HG03025 (cell line): ENCODE results near the gene ENDOV.
A peak's percentile ranks its signal among the peaks of the same experiment; 100 is the strongest.

Source experiments
- ATAC-seq: cut with Tn5 transposase; IDR thresholded peaks from one replicate; pipeline ENCODE4 v1.9.1; 2021; ENCODE audit warnings: mild to moderate bottlenecking, moderate library complexity; ENCODE audit not compliant: unreplicated experiment, low FRiP score

ENDOV gene

DNA sequence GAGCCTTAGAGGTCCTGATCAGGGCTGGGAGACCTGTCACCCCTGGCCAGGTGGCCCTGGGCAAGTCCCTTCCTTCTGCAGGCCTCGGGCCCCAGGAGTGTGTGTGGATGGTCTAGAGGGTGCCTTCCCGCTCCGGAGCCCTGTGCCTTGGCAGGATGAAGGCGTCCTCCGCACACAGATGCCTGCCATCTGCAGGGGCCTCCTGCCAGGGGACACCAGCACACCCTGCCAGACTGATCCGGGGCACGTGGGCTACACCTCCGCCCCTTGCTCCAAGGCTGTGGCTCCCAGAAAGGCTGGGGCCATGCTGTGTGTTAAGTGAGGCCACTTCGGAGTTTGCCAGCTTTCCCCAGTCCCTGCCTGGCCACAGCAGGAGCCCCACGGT lies 30.8 kb downstream of the ENDOV start:
- no peak for ATAC-seq

DNA sequence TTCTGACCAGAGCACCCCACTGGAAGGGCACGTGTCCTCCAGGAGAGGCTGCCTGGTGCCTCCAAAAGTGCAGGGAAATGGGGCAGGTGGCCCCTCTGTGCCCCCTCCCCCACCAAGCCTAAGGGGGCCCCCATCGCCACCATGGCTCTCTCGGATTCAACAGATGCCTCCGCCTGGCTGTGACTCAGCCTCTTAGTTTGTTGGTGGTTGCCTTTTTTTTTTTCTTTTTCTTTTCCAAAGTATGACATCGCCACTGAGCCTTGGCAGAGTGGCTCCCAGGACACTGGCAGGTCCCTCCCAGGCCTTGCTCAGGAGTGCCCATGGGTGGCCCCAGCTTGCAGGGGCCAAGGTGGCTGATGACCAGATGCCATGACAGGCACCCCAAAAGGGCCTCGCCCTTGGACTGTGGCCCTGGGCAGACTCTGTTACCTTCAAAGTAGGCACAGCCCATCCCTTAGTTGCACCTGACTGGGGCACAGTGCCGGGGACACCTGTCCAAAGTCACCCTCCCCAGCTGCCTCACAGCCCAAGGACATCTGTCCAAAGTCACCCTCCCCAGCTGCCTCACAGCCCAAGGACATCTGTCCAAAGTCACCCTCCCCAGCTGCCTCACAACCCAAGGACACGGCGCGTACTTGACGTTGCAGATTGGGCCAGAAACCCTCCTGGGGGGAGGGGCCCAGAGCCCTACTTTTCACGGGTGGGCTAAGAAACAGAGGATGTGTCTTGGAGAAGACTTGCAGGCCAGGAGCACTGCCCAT lies 31.9 kb downstream of the ENDOV start:
- ATAC-seq, result no peak

DNA sequence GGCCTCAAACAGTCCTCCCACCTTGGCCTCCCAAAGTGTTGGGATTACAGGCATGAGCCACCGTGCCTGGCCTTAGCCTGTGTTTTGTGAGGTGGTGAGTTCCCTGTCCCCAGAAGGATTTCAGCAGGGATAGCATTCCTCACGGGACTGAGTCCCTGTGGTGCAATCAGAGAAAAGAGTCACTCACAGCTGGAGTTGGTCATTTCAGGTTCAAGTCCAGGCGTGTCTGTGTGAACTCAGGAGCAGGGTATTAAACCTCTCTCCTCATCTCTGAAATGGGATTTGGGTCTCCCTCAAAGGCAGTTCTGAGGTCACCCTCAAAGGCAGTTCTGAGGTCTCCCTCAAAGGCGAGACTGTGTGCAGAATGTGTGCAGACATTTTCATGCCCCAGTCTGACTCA lies 32.8 kb downstream of the ENDOV start:
- ATAC-seq, result no peak

DNA sequence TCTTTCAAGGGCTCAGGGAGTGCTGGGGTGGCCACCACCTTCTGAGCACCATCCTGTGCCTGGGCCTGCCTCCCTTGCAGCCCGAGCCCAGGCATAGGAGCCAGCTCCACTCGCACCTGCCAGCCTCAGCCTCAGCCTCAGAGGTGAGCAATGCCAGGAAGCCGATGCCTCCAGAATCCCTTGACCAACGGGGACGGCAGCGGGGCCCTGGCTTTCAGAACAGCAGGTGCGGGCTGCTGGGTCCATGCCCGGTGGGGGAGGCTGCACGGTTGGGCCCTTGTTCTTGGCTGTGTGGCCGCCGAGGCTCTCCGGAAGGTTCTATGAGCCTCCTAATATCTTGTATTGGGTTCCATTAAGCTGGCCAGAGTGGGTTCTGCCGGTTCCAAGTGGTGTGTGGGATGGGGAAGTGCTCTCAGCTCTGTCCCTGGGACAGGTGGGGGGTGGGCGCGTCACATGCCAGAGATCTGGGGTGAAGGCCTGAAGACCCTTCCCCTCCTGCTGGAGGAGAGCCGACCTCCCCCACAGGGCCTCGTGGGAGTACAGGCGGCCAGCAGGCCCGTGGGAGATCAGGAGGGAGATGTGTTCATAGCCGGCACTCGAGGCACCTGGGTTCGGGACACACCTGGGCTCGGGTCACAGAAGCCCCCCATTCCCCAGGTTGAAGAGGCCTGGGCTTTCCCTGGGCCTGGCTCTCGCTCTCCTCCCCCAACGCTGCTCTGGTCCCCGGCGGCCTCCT lies 34.4 kb downstream of the ENDOV start:
- no peak for ATAC-seq

DNA sequence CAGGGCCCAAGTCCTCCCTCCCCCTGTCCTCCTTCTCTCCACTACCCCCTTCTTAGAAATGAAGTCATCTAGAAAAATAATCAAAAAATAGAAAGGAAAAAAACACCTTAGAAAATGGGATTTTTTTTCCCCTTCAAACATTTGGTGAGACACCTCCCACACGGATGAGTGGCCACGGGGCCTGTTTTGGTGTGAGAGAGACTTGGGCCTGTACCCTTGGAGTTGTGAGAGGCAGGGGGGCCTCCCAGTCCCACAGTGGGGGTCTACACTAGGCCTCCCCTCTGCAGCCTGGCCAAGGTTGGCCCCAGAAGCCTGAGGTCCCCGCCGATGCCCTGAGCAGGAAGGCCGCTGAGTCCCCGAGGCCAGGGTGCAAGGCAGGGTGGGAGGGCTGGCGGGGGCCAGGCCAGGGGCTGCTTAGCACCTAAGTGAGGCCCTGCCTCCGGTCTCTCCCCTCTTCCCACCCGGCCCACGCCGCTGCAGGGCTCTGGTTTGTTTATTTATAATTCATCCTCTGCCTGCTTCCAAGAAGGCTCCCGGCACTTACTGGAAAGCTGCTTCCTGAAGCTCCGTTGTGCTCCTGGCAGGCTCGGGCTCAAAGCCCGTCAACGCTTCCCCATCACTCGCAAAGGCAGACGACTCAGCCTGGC lies 35.1 kb downstream of the ENDOV start:
- ATAC-seq, result no peak

DNA sequence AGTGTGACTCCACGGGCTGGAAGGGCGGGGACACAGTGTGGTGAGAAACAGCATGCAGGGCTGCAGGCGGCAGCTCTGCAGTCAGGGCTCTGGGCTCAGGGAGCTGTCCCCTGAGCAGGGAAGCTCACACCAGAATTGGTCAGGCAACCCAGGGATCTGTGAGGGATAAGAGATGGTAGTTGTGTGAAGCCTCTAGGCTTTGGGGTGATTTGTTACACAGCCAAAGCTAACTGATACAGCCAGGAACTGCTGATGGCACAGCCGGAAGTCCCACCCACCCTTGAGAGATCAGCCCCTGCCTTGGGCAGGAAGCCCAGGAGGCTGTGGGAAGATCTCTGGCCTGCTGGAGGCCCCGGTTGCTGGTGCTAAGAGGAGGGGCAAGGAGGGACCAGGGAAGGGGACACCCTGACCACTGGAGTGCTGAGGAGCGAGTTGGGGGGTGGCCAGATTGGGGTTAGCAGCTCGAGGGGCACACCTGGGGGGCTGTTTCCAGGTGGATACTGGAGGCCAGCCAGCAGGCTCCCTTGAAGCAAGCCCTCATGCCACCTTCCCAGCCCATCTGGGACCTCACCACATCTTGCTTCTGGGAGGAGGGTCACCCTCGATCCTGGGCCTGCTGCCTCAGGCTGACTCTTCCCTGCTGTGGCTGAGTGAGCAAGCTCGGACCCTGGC lies 36.3 kb downstream of the ENDOV start:
- ATAC-seq, result no peak

DNA sequence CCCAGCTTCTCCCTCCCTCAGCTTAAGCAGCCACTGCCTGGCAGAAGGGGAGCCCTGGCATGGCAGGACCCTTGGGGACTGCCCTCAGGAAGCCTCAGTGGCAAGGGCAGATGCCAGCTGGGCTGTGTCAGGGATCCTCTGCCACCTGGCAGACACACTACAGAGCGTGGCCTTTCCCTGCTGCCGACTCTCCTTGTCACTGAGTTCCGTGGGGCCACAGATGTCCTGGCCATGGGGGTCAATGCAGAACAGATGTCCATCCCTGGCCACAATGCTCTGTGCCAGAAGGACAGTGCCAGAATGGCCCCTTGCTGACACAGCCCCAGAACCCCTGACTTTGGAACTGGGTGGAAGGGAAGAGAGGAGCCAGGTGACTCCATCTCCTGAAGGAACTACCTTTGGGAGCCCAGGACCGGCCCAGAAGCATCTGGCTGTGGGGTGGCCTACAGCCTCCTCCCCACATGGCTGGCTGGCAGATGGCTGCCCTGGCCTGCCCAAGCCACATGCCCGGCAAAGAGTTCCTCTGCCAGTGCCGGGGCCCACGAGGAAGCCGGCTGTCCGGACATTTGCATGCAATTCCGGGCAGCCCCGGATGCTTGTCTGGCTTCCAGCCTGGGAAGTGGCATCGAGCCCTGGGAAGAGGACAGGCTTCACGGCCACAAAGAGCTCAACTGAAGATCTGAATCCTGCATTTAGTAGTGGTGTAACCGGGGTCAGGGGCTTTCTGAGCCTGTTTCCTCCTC lies 37.4 kb downstream of the ENDOV start:
- ATAC-seq, result no peak

DNA sequence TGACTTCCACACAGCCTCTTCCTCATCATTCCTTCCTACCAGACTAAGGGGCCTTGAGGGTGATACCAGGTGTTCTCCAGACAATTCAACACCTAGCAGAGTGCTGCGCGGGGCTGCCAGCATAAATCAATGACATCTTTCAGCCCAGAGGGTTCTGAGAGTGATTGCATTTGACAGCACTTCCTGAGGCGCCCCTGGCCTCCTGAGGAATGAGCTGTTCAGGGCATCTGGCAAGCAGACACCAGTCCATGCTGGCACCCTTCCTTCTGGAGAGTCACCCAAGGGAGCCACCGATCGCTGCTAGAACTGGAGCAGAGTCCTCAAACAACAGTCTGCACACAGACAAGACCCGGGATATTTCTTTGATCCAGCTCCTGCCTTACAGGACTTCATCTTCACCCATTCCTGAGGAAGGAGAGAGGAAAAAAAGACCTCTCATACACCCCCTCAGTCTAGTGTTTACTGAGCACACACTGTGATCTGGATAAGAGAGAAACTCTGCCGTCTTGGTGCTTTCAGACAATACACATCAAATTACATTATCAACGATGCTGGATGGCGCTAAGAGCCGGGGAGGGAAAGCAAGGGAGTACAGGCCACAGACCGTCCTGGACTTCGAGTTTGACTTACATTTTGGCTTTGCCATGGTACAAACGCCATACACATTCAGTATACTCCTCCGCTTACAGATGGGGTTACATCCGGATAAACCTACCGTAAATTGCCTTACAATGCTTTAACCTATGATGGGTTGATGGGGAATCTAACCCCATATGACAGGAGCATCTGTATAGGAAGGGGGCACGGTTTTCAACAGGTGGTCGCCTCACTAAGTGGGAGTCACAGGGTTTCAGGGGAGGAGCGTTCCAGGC lies 38.4 kb downstream of the ENDOV start:
- no peak for ATAC-seq

DNA sequence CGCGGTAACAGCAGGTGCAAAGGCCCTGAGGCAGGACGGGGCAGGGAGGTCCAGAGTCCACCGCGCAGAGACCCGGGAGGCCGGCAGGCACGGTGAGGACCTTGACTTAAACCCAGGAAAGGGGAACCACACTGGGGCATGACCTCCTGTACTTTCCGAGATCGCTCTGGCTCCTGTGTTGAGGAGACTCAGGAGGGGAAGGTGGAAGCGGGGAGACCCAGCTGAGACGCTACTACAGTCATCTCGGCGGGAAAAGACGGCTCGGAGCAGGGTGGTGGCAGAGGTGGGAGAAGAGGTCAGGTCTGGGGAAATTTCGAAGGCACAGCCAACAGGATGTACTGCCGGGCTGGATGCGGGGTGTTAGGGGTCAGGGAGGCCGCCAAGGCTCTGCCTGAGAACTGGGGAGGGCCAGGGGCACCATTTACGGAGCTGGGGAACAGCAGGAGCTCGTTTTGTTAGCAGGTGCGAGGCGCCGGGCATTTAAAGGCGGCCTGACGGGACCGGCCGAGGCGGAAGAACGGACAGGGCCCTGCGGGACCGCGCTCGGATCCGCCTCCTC lies 39.1 kb downstream of the ENDOV start:
- ATAC-seq, result no peak

DNA sequence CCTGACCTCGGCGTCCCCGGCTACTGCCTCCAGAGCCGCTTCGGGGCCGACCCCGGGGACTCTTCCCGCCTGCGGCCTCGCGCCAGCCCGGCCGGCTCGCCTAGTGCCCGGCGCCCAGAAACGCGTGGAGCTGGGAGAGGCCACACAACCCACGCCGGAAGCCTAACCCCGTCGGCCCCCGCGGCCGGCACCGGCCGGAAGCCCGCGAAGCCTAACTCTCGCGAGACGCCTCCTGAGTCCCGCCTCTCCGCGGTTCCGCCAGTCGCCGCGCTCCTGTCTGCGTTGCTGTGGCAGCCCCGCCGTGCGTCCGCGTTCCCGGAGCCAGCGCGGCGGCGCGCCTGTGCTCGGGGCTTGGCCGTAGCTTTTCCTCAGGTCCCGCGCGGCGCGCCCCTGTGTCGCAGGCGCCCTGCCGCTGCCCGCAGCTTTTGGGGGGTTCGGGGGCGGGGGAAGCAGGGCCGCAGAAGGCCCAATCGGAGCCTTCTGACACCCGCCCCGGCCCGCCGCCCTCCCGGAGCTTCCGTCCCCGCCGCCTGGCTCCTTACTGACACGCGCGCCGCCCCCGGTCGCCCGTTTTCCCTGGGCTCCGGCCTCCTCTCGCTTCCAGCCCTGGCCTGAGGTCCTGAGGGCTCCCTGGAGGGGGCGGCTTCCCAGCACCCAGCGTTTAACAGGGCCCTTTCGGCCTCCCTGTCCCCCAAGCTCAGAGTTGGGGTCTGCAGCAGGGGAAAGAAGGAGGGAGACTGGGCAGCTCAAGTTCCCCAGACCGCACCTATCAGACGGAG lies 39.8 kb downstream of the ENDOV start:
- ATAC-seq, result peak; percentile 60

DNA sequence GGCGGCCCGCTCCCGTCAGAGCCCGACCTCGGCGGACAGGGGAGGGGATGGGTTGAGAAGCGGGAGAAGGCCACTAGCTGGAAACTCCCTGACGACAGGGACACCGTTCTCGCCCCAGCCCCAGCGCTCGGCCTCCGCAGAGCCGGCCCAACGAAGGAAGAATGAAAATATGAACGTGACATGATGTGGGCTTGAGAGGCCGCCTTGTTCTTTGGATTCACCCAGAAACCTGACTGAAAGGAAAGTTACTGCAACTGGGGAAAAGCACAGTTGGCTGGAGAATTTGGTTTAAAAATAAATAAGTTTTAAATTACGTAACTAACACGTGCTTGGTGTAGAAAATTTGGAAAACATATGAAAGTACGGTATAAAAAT lies 40.4 kb downstream of the ENDOV start:
- no peak for ATAC-seq

DNA sequence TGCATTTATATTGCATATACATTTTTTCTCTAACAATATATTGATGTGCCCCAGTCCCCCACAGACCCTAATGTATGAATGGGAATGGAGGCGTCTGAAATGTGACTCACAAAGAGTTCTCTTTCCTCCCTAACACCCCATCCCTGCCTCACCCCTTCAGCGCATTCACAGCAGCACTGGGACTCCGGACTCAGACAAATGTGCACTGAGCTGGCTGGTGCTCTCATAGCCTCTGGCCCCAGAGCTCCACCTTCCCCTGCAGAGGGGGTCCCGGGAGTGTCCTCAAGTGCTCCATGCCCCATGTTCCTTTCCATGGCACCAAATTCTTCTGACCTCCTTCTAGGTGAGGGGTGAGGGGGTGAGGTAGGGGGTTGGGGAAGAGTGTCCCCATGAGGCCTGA lies 40.8 kb downstream of the ENDOV start:
- ATAC-seq, result no peak

DNA sequence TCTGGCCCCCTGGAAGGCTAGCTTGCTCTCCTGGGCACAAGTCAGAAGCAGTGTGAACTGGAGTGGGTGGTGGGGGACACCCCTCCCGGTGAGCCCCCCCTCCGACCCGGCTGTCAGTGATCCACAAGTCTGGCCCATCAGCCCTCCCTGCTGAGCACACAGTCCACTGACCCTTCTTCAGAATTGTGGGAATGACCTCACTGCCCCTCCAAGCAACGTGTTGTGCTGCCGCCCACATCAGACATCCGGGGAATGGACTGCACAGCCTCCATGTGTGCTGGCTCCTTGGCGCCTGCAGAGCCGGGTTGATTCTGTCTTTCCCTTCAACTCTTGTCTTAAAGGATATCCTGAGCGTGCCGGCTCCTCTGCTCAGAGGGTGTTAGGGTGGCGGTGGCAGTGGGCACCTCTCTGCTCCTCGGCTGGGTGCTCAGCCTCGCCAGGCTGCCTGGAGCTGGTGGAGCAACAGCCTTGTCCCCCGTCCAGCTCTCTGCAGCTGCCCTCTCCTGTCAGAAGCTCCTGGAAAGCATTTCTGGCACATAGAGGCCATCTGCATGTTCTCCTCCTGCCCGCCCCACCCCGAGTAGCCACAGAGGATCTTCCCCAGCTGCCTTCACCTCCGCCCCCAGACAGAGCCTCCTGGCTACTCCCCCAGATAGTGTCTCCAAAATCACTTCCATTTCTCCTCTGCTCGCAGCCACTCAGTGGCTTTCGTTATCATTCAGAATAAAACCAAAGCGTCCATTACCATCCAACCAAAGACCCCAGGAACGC lies 41.7 kb downstream of the ENDOV start:
- no peak for ATAC-seq

DNA sequence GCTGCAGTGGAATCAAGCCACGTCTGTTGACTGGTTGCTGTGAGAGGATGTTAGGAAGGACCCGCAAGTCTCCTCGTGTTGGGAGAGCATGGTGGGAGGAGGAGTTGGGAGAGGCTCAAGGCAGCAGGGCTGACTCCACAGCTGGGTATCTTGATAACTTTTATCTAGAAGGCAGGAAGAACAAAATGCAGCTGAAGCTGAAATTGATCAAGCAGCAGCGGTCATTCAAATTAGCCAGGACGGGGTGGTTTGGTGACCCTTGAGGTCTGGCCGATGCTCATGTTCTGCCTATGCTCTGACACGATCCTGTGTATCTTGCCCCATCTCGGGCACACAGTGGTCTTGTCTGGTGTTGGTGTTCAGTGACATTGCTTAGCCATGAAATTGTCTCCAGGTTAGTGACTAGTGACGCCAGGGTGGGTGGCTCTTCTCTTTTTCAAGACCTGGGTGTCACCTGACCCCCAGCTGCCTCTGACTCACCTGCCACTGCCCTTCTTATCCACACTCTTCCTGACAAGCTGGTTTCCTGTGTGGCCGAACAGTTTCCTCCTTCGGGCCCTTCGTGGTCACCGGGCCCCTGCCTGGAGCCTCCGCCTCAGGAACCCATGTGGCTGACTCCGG lies 42.4 kb downstream of the ENDOV start:
- no peak for ATAC-seq

DNA sequence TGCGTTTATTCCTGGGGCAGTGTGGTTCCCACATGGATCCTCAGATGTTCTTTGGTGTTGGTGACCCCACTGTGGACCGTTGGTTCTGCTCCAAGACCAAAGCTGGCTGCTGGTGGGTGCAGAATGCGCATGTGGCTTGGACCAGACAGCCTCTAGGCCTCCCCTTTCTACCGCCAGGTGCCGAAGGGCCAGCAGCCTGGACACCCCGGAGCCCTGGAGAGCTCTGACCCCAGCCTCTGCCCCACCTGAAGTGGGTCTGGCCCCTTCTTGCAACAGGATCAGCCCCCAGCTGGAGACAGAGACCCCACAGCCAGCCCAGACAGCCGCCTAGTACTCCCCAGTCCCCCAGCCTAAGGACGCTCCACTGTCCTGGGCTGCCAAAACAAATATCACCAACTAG lies 43.0 kb downstream of the ENDOV start:
- ATAC-seq, result no peak

DNA sequence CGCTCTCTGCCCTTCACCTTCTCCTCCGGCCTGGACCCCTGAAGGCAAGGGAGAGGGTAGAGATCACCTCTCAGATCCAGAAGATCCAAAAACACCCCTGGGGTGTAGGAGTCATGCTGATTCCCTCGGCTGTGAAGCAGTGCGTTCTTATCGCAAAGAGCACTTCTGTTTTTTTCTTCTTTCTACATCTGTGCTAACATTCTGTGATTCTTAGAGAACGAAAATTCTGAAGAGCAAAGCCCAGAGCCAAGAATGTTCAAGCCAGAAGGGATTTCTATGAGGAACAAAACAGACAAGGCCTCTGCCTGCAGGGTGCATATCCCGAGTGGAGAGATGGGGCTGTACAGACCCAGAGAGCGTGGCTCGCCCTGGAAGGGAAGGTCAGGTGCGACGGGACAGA lies 44.3 kb downstream of the ENDOV start:
- ATAC-seq, result no peak

DNA sequence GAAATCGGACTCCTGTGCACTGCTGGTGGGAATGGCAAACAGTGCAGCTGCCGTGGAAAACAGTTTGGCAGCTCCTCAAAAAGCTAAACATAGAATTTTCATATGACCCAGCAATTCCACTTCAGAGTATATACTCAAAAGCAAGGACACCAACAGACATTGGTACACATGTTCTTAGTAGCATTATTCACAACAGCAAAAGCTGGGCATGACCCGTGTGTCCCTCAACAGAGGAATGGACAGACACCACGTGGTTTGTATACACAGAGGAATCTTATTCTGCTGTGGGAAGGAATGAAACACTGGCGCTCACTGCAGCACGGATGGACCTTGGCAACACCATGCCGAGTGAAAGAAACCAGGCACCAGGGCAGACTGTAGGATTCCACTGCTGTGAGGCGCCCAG lies 45.5 kb downstream of the ENDOV start:
- no peak for ATAC-seq
